HepG2 (cell line): ENCODE measurements around the gene ELMOD3. TPM values are rescaled to one million over a fixed set of nuclear protein-coding genes. Genes with fewer than 3 reads are reported as not detected.
A peak's percentile ranks its signal among the peaks of the same experiment; 100 is the strongest.

Source experiments
- BRCA1 ChIP-seq: sonication (generic); formaldehyde crosslinking; IDR thresholded peaks from 2 replicates; pipeline ENCODE4 v1.4.0; 2020; ENCODE audit warnings: missing genetic modification reagents
- CCDC6 ChIP-seq: sonication (generic); formaldehyde crosslinking; IDR thresholded peaks from 2 replicates; pipeline ENCODE4 v1.8.1; 2022; ENCODE audit warnings: mild to moderate bottlenecking, missing genetic modification reagents, moderate library complexity
- EED ChIP-seq: sonication (generic); formaldehyde crosslinking; IDR thresholded peaks from 2 replicates; pipeline ENCODE4 v1.5.0; 2020; ENCODE audit warnings: mild to moderate bottlenecking, missing genetic modification reagents
- FLYWCH1 ChIP-seq: sonication (generic); formaldehyde crosslinking; IDR thresholded peaks from 2 replicates; pipeline ENCODE4 v1.8.1; 2023; ENCODE audit warnings: mild to moderate bottlenecking, missing genetic modification reagents
- FOXJ3 ChIP-seq: sonication (generic); formaldehyde crosslinking; IDR thresholded peaks from 2 replicates; pipeline ENCODE4 v1.4.0; 2020; ENCODE audit warnings: missing genetic modification reagents, mild to moderate bottlenecking, borderline replicate concordance
- FUBP1 ChIP-seq: sonication (generic); formaldehyde crosslinking; IDR thresholded peaks from 2 replicates; pipeline ENCODE4 v1.5.1; 2020; ENCODE audit warnings: missing genetic modification reagents, mild to moderate bottlenecking, borderline replicate concordance
- HOXA3 ChIP-seq: sonication (generic); formaldehyde crosslinking; IDR thresholded peaks from 2 replicates; pipeline ENCODE4 v1.5.0; 2020; ENCODE audit warnings: missing genetic modification reagents
- REPIN1 ChIP-seq: sonication (generic); formaldehyde crosslinking; IDR thresholded peaks from 2 replicates; pipeline ENCODE4 v1.8.0; 2022; ENCODE audit warnings: missing genetic modification reagents, low read depth, mild to moderate bottlenecking, borderline replicate concordance
- SMC3 ChIP-seq: IDR thresholded peaks from 2 replicates; pipeline ENCODE4 v1.6.1; 2011; ENCODE audit warnings: low read length, improper control_type of control experiment
- THAP8 ChIP-seq: sonication (generic); formaldehyde crosslinking; IDR thresholded peaks from 2 replicates; pipeline ENCODE4 v1.5.1; 2020; ENCODE audit warnings: missing genetic modification reagents, mild to moderate bottlenecking, borderline replicate concordance
- TRIM24 ChIP-seq: sonication (generic); formaldehyde crosslinking; IDR thresholded peaks from 2 replicates; pipeline ENCODE4 v1.8.0; 2022; ENCODE audit warnings: mild to moderate bottlenecking, missing genetic modification reagents
- ZBTB4 ChIP-seq: sonication (generic); formaldehyde crosslinking; IDR thresholded peaks from 2 replicates; pipeline ENCODE4 v1.4.0; 2020; ENCODE audit warnings: missing genetic modification reagents, mild to moderate bottlenecking, borderline replicate concordance
- ZBTB7A ChIP-seq: sonication (generic); formaldehyde crosslinking; IDR thresholded peaks from 2 replicates; pipeline ENCODE4 v1.8.0; 2022; ENCODE audit warnings: mild to moderate bottlenecking, missing genetic modification reagents
- ZFP91 ChIP-seq: sonication (generic); formaldehyde crosslinking; IDR thresholded peaks from 2 replicates; pipeline ENCODE4 v1.9.0; 2022; ENCODE audit warnings: missing genetic modification reagents, mild to moderate bottlenecking, borderline replicate concordance
- ZNF136 ChIP-seq: sonication (generic); formaldehyde crosslinking; IDR thresholded peaks from 2 replicates; pipeline ENCODE4 v1.8.1; 2022; ENCODE audit warnings: low read depth, mild to moderate bottlenecking, moderate library complexity, missing genetic modification reagents
- ZNF44 ChIP-seq: sonication (generic); formaldehyde crosslinking; IDR thresholded peaks from 2 replicates; pipeline ENCODE4 v1.5.1; 2020; ENCODE audit warnings: mild to moderate bottlenecking, missing genetic modification reagents
- ZNF512 ChIP-seq: sonication (generic); formaldehyde crosslinking; IDR thresholded peaks from 2 replicates; pipeline ENCODE4 v1.4.0; 2020; ENCODE audit warnings: mild to moderate bottlenecking, missing genetic modification reagents
- ZNF589 ChIP-seq: sonication (generic); formaldehyde crosslinking; conservative IDR thresholded peaks from 2 replicates; pipeline ENCODE4 v1.8.0; 2022; ENCODE audit warnings: mild to moderate bottlenecking, moderate library complexity, missing genetic modification reagents
- ZNF7 ChIP-seq: IDR thresholded peaks from 2 replicates; pipeline ENCODE4 v1.6.1; 2016; ENCODE audit warnings: missing biosample characterization, missing genetic modification reagents
- polyA plus RNA-seq, 8 experiments: library from polyadenylated mRNA; depleted of rRNA in 3 of 8; stranded (reverse) in 7 of 8; unstranded in 1 of 8; fragments of >200 nt; fragmentation: Illumina TruSeq in 4 of 8; extraction: Trizol in 4 of 8; gene quantifications; 2 replicates each; pipeline versions ENCODE4 v1.2.1 to v1.2.3, GENCODE V29; 2011 to 2016; ENCODE audit warnings: low read depth in 4 of 8, missing spikeins in 1 of 8, mixed read lengths in 1 of 8; ENCODE audit not compliant: insufficient read depth in 1 of 8
- total RNA-seq, 5 experiments: library from RNA; depleted of rRNA; stranded (reverse); fragments of >200 nt; fragmentation: Illumina TruSeq; extraction: Trizol; gene quantifications; 2 replicates each; pipeline ENCODE4 v1.2.3, GENCODE V29; 2016; ENCODE audit warnings: low read depth in 1 of 5

The ELMOD3 gene
- total and polyA plus RNA-seq, 2 of the 13 experiments (the other 11 are each of a cell fraction or from before 2014, with no cell fraction given) = 13.3 to 19.5 TPM

- TF ChIP-seq ZBTB4 (CRISPR knock-in tag) = peak; percentile 62; the same call in 1 of the 2 replicates
- TF ChIP-seq ZFP91 (CRISPR knock-in tag) = peak; percentile 72; the same call in 1 of the 2 replicates
- peak; percentile 21 for TF ChIP-seq ZNF136 (CRISPR knock-in tag)
- peak; percentile 87 for TF ChIP-seq REPIN1 (CRISPR knock-in tag)
- TF ChIP-seq EED (CRISPR knock-in tag) = peak; percentile 57; the same call in 1 of the 2 replicates
- TF ChIP-seq FOXJ3 = peak; percentile 77
- TF ChIP-seq ZNF7 (CRISPR knock-in tag) = no peak
- TF ChIP-seq FLYWCH1 (CRISPR knock-in tag) = no peak
- TF ChIP-seq ZNF512 (CRISPR knock-in tag) = no peak
- TF ChIP-seq SMC3 = no peak; the same call in 1 of the 2 replicates
- peak; percentile 95 for TF ChIP-seq BRCA1 (CRISPR knock-in tag)
- peak; percentile 94 for TF ChIP-seq ZBTB7A (CRISPR knock-in tag)
- TF ChIP-seq HOXA3 (CRISPR knock-in tag) = peak; percentile 76; the same call in 1 of the 2 replicates
- no peak; the same call in none of the 2 replicates for TF ChIP-seq CCDC6 (CRISPR knock-in tag)
- peak; percentile 73 for TF ChIP-seq ZNF589 (CRISPR knock-in tag)
- TF ChIP-seq TRIM24 (CRISPR knock-in tag) = 0 out of 2 replicates have a peak, but pooled peaks have one; percentile 42
- peak; percentile 99 for TF ChIP-seq THAP8 (CRISPR knock-in tag)
- no peak for TF ChIP-seq FUBP1 (CRISPR knock-in tag)
- no peak for TF ChIP-seq ZNF44 (CRISPR knock-in tag)
These were observed 63.8 kb downstream of the ELMOD3 start, which contains the start of gene SH2D6 (continued) for GRCh38 chr2:85418132-85419008.
